Spinal cord (tissue), 10 donors: ENCODE results near the gene HDAC2. TPM values are rescaled to one million over a fixed set of nuclear protein-coding genes. Genes with fewer than 3 reads are reported as not detected.
"Not testable (repeated sequence)": the region's sequence is repeated elsewhere in the genome, so short reads cannot be mapped to it uniquely, and the experiment has no call there.

Source experiments
- DNase-seq, 6 donors: peaks; one replicate each; pipeline versions ENCODE4 v3.0.0 to v3.0.0-alpha.2; 2013 to 2015; ENCODE audit warnings: low spot score in 6 of 6, low read depth in 4 of 6
- H3K27ac ChIP-seq: one replicate; pipeline ENCODE4 v1.5.1; 2013; ENCODE audit warnings: low read depth, low read length, control low read depth
- H3K27me3 ChIP-seq: one replicate; pipeline ENCODE4 v1.6.1; 2013; ENCODE audit warnings: low read length; ENCODE audit not compliant: control insufficient read depth, insufficient read depth
- H3K36me3 ChIP-seq: one replicate; pipeline ENCODE4 v1.6.1; 2013; ENCODE audit warnings: low read length; ENCODE audit not compliant: control insufficient read depth, insufficient read depth
- H3K4me1 ChIP-seq: one replicate; pipeline ENCODE4 v1.6.1; 2013; ENCODE audit warnings: low read length; ENCODE audit not compliant: control insufficient read depth, insufficient read depth
- H3K4me3 ChIP-seq: one replicate; pipeline ENCODE4 v1.5.1; 2013; ENCODE audit warnings: low read depth, low read length, control low read depth
- H3K9me3 ChIP-seq: one replicate; pipeline ENCODE4 v1.6.1; 2013; ENCODE audit warnings: low read length; ENCODE audit not compliant: control insufficient read depth, insufficient read depth
- WGBS: methylation state at CpG from one replicate; pipeline ENCODE4 v1.1.5; 2013; ENCODE audit warnings: missing lambda C conversion rate; ENCODE audit not compliant: insufficient coverage; 5-methylcytosine and 5-hydroxymethylcytosine counted together
- polyA plus RNA-seq, 2 donors: library from polyadenylated mRNA; unstranded; fragments of 120-200 nt; gene quantifications; one replicate each; pipeline ENCODE4 v1.2.1, GENCODE V29; 2013; ENCODE audit not compliant: insufficient read length in 2 of 2
- total RNA-seq, 2 donors: library from RNA; depleted of rRNA in 1 of 2; stranded (reverse); fragments of 120-200 nt in 1 of 2; fragments of >200 nt in 1 of 2; gene quantifications; one replicate each; pipeline versions ENCODE4 v1.2.3 to v1.2.4, GENCODE V29; 2013 to 2014
- donor health status: healthy.

Gene HDAC2
- total and polyA plus RNA-seq, 4 donors: 69.3 to 207 (median 155) TPM

- Histone ChIP-seq H3K4me1 (no peaks in the 10 kb centered on the region), H3K9me3 (no peaks in the 10 kb centered on the region), H3K4me3 (no peak overlapping the region), H3K27me3 (no peaks in the 10 kb centered on the region), H3K36me3 (peaks cover 7% of the 10 kb centered on the region), H3K27ac (no peak overlapping the region)
- DNase-seq: no peak
- no CpG with 5 or more reads among the region's 1 CpG for WGBS
These were observed 11.7 kb downstream of the HDAC2 start for GRCh38 chr6:113959235-113959634.

- WGBS: 80% methylated on average over 1 of the region's 1 CpG
- peaks cover 16% of the 10 kb centered on the region for H3K36me3 ChIP-seq
- no peak for DNase-seq
These were observed 16.3 kb downstream of the HDAC2 start for GRCh38 chr6:113954653-113955052.

GRCh38 chr6:113953346-113953745, 17.6 kb downstream of the HDAC2 start:
- Histone ChIP-seq H3K4me3 (no peak overlapping the region), H3K9me3 (no peaks in the 10 kb centered on the region), H3K27ac (no peak overlapping the region), H3K27me3 (no peaks in the 10 kb centered on the region), H3K36me3 (peaks cover 16% of the 10 kb centered on the region), H3K4me1 (no peaks in the 10 kb centered on the region)
- no peak for DNase-seq

More at GRCh38 chr6:113954653-113955052, 16.3 kb downstream of the HDAC2 start:
- H3K9me3 ChIP-seq: no peaks in the 10 kb centered on the region
- no peak overlapping the region for H3K4me3 ChIP-seq
- no peaks in the 10 kb centered on the region for H3K27me3 ChIP-seq
- no peaks in the 10 kb centered on the region for H3K4me1 ChIP-seq
- H3K27ac ChIP-seq: no peak overlapping the region

GRCh38 chr6:113949499-113949898, 21.4 kb downstream of the HDAC2 start:
- H3K9me3 ChIP-seq: no peaks in the 10 kb centered on the region
- H3K4me1 ChIP-seq: no peaks in the 10 kb centered on the region
- WGBS: 80% methylated on average over 1 of the region's 8 CpGs
- H3K4me3 ChIP-seq: no peak overlapping the region
- no peak for DNase-seq
- no peaks in the 10 kb centered on the region for H3K27me3 ChIP-seq
- peaks cover 11% of the 10 kb centered on the region for H3K36me3 ChIP-seq
- H3K27ac ChIP-seq: no peak overlapping the region

- Histone ChIP-seq H3K27ac (no peak overlapping the region), H3K27me3 (no peaks in the 10 kb centered on the region), H3K4me3 (no peak overlapping the region), H3K36me3 (peaks cover 4% of the 10 kb centered on the region), H3K4me1 (no peaks in the 10 kb centered on the region), H3K9me3 (no peaks in the 10 kb centered on the region)
- WGBS: 100% methylated on average over 1 of the region's 2 CpGs
- DNase-seq: no peak
These were observed 26.2 kb downstream of the HDAC2 start for GRCh38 chr6:113944701-113945100.

- Histone ChIP-seq H3K4me1 (no peaks in the 10 kb centered on the region), H3K4me3 (no peak overlapping the region), H3K27ac (no peak overlapping the region), H3K27me3 (no peaks in the 10 kb centered on the region), H3K36me3 (peaks cover 7% of the 10 kb centered on the region), H3K9me3 (no peaks in the 10 kb centered on the region)
- no peak for DNase-seq
These were observed 31.1 kb downstream of the HDAC2 start for GRCh38 chr6:113939825-113940224.

GRCh38 chr6:113936093-113936934, 34.6 kb downstream of the HDAC2 start:
- peaks cover 2% of the 10 kb centered on the region for H3K9me3 ChIP-seq
- H3K36me3 ChIP-seq: peaks cover 6% of the 10 kb centered on the region
- no peak overlapping the region for H3K27ac ChIP-seq
- no peaks in the 10 kb centered on the region for H3K27me3 ChIP-seq
- H3K4me1 ChIP-seq: no peaks in the 10 kb centered on the region
- no peak overlapping the region for H3K4me3 ChIP-seq
- WGBS: 100% methylated on average over 4 of the region's 6 CpGs
- peak; percentile 50 to 95 (median 70) for DNase-seq

GRCh38 chr6:113934101-113934500, 36.8 kb downstream of the HDAC2 start:
- no peaks in the 10 kb centered on the region for H3K4me1 ChIP-seq
- H3K36me3 ChIP-seq: peaks cover 6% of the 10 kb centered on the region
- no peaks in the 10 kb centered on the region for H3K27me3 ChIP-seq
- no peak for DNase-seq
- 95% methylated on average over 2 of the region's 2 CpGs for WGBS
- H3K27ac ChIP-seq: no peak overlapping the region
- peaks cover 10% of the 10 kb centered on the region for H3K9me3 ChIP-seq
- H3K4me3 ChIP-seq: no peak overlapping the region

- not testable (repeated sequence) for H3K4me3 ChIP-seq, DNase-seq, H3K4me1 ChIP-seq, H3K27me3 ChIP-seq, H3K36me3 ChIP-seq, H3K27ac ChIP-seq
- WGBS: 93% methylated on average over 21 of the region's 23 CpGs
- H3K9me3 ChIP-seq: peaks cover 10% of the 10 kb centered on the region
These were observed 39.0 kb downstream of the HDAC2 start for GRCh38 chr6:113931907-113932306.

GRCh38 chr6:113930183-113930582, 40.8 kb downstream of the HDAC2 start:
- no peak for DNase-seq

More at GRCh38 chr6:113930183-113930582, 40.8 kb downstream of the HDAC2 start:
- no peak overlapping the region for H3K4me3 ChIP-seq
- peaks cover 3% of the 10 kb centered on the region for H3K36me3 ChIP-seq
- H3K9me3 ChIP-seq: peaks cover 10% of the 10 kb centered on the region
- no peaks in the 10 kb centered on the region for H3K27me3 ChIP-seq
- no peaks in the 10 kb centered on the region for H3K4me1 ChIP-seq
- H3K27ac ChIP-seq: no peak overlapping the region
